Left ventricle myocardium inferior (tissue), 1 donor: ENCODE measurements around the gene KCNQ1. TPM values are rescaled to one million over a fixed set of nuclear protein-coding genes. Genes with fewer than 3 reads are reported as not detected.

Experiments
- DNase-seq: peaks from one replicate; pipeline ENCODE4 v3.0.0-alpha.2; 2020
- H3K27ac ChIP-seq: fragments of 200-600 bp; replicated peaks from 2 replicates; pipeline ENCODE4 v1.8.0; 2021
- H3K27me3 ChIP-seq: fragments of 200-600 bp; 2 replicates; pipeline ENCODE4 v1.8.0; 2021; ENCODE audit warnings: low read depth
- H3K36me3 ChIP-seq: fragments of 200-600 bp; 2 replicates; pipeline ENCODE4 v1.8.0; 2021
- H3K4me1 ChIP-seq: fragments of 200-600 bp; 2 replicates; pipeline ENCODE4 v1.8.0; 2021
- H3K4me3 ChIP-seq: fragments of 200-600 bp; 2 replicates; pipeline ENCODE4 v1.8.0; 2021; ENCODE audit warnings: mild to moderate bottlenecking, moderate library complexity
- H3K9me3 ChIP-seq: fragments of 200-600 bp; replicated peaks from 2 replicates; pipeline ENCODE4 v1.8.0; 2021
- CTCF ChIP-seq: fragments of 200-600 bp; IDR thresholded peaks from 2 replicates; pipeline ENCODE4 v1.8.0; 2021; ENCODE audit warnings: antibody characterized with exemption, mild to moderate bottlenecking, borderline replicate concordance
- intact Hi-C: fragments of 100-400 bp; cut with micrococcal nuclease; formaldehyde crosslinking; loops from one replicate; pipeline ENCODE4 v1.11.0; 2022
- total RNA-seq: library from RNA; stranded (reverse); fragmentation: NEBNext Ultra II Directional; extraction: Animal tissue kit (Norgen Biotek cat#: 25700); gene quantifications from one replicate; pipeline ENCODE4 v1.2.1, GENCODE V29; 2021
- donor health status: DM: no; HTN: yes; CAD: no; lungs with severe emphysema.

The KCNQ1 gene
- total RNA-seq, 1 donor from 2014 or later = 41.8 TPM

DNA sequence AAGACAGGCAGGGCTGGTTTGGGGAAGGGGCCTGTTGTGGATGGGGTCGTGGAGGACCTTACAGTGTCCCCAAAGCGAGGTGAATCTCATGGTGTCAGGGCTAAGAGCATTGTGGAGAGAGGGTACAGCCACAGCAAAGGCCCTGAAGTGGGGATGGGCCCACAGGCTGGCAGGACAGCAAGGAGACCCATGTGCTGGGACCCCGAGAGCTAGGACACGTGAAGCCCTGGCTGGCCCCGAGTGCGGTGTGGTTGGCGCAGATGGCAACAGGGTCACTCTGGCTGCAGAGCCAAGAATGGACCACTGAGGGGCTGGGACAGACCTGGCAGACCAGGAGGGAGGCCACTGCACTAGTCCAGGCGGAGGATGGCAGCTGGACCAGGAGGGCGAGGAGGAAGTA, 285.0 kb downstream of the KCNQ1 start:
- peaks cover 39% of the 10 kb centered on the region for H3K4me1 ChIP-seq
- no peaks in the 10 kb centered on the region for H3K27me3 ChIP-seq
- no peaks in the 10 kb centered on the region for H3K36me3 ChIP-seq
- TF ChIP-seq CTCF = no peak
- no peak overlapping the region for H3K27ac ChIP-seq
- H3K4me3 ChIP-seq = no peak overlapping the region
- intact Hi-C loops = no loop called here
- no peaks in the 10 kb centered on the region for H3K9me3 ChIP-seq
- no peak for DNase-seq

- Histone ChIP-seq H3K4me1 (peaks cover 32% of the 10 kb centered on the region), H3K9me3 (no peaks in the 10 kb centered on the region), H3K36me3 (no peaks in the 10 kb centered on the region), H3K27ac (no peak overlapping the region), H3K27me3 (no peaks in the 10 kb centered on the region), H3K4me3 (no peak overlapping the region)
- intact Hi-C loops = no loop called here
- DNase-seq = no peak
- TF ChIP-seq CTCF = no peak
These were observed 285.7 kb downstream of the KCNQ1 start for GRCh38 chr11:2730272-2731129.

DNA sequence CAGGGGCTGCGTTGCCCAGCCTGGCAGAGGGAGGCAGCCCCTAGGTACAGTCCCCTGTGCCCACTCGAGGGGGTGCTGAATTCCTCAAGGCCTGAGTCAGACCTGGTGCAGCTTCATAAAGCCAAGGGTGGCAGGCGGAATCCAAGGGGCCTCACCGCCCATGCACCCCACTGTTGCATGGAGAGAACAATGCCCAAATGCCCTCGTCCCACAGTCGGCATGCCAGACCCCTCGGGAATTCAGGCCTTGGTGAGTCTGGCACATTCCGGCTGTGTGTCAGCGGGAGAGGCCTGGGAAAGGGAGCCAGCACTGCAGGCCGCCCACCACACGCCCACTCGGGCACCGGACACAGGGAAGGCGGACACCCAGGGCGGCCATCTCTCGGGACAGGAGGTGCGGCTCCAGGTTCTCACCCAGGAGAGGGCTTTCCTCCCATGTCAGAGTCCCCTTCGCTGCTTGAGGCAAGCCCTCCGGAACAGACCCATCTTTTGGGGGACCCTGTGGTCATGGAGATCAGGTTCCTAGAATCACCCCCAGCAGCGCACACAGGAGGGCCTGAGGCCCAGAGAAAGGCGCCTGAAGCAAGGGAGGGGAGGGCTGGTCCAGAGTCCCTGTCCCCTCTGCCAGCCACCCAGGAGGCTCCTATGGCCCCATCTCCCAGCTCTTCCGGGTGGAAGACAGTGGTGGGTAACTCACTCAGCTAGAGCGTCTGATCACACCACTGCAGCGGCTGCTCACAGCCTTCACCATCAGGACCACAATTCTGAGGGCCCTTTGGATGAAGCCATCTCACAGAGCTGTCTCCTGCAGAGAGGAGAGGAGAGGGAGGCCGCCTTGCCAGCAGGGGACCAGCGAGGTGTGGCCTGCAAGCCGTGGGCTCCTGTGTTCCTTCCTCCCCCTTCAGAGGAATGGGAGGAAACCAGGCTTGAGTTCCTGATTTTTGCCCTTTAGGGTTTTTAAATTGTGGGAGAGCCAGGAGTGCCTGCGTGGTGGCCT, 286.6 kb downstream of the KCNQ1 start:
- DNase-seq = no peak
- peaks cover 25% of the 10 kb centered on the region for H3K4me1 ChIP-seq

DNA sequence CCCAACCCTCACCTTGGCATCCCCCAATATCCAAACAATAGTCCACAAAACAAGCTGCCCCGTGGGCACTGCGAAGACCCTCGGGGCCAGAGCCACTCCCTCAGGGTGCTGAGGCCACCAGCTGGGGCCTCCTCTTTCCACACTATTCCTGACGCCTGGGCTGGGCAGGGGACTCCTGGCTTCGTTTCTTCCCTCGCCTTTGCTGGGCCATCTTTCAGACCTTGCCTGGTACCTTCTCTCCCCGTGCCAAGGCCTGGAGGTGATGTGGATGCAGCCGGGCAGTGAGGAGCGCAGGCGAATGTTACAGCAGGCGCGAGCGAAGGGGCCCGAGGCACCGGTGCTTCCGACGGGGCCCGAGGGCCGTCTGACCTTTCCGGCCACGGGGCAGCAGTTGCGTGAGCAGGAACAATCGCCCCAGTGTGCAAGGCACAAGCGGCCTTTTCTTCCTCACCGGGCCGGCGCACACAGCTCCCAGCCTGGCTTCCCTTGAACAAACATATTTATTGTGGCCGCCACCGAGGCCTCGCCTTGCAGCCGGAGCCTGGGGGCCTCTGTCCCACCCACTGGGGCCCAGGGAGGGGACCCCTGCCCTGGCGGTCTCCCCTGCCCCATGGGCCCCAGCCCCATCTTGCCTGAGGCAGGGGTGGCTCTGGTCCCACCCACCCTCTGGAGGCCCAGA, 287.6 kb downstream of the KCNQ1 start:
- no peaks in the 10 kb centered on the region for H3K27me3 ChIP-seq
- H3K4me3 ChIP-seq = no peak overlapping the region
- no peaks in the 10 kb centered on the region for H3K9me3 ChIP-seq
- intact Hi-C loops = no loop called here
- H3K36me3 ChIP-seq = no peaks in the 10 kb centered on the region
- no peak for DNase-seq
- no peak for TF ChIP-seq CTCF
- H3K27ac ChIP-seq = no peak overlapping the region
- H3K4me1 ChIP-seq = peaks cover 25% of the 10 kb centered on the region

More for the DNA sequence above, 286.6 kb downstream of the KCNQ1 start:
- Histone ChIP-seq H3K4me3 (no peak overlapping the region), H3K9me3 (no peaks in the 10 kb centered on the region), H3K27ac (no peak overlapping the region), H3K36me3 (no peaks in the 10 kb centered on the region), H3K27me3 (no peaks in the 10 kb centered on the region)
- intact Hi-C loops = no loop called here
- no peak for TF ChIP-seq CTCF

DNA sequence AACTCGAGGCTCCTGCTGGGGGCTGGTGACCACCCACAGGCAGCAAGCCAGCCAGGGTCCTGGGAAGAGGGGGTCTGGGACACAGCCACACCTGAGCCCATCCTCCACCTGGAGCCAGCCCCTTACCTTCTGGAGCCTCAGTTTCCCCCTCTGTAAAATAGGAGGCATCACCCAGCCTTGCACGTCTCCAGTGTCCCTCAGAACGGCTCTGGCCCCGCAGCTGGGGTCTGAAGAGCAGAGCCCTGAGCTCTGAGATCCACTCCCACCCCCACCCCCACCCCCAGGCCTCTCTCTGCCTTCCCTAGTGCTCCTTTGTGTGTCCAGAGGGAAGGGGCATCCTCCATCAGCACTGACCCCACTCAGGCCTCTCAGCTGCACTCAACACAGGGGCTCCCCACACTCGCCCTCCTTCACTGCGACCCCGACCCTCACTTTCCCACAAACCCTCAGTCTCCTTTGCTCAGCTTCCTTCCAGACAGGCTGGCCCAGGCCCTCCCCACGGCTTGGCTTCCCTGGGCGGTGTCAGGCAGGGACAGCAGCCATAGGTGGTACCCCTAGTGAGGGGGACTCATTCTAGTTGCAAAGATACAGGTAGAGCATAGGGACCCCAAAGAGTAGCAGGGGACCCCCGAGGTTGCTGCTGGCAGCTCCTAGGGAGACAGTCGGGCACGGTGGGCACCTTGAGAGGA, 288.3 kb downstream of the KCNQ1 start:
- H3K27me3 ChIP-seq = no peaks in the 10 kb centered on the region
- H3K36me3 ChIP-seq = no peaks in the 10 kb centered on the region
- TF ChIP-seq CTCF = no peak
- DNase-seq = no peak
- H3K4me1 ChIP-seq = peaks cover 26% of the 10 kb centered on the region
- intact Hi-C loops = no loop called here
- H3K9me3 ChIP-seq = no peaks in the 10 kb centered on the region
- H3K27ac ChIP-seq = no peak overlapping the region
- no peak overlapping the region for H3K4me3 ChIP-seq
